ENCODE measurements around the gene CTIF.

The CTIF gene

DNA sequence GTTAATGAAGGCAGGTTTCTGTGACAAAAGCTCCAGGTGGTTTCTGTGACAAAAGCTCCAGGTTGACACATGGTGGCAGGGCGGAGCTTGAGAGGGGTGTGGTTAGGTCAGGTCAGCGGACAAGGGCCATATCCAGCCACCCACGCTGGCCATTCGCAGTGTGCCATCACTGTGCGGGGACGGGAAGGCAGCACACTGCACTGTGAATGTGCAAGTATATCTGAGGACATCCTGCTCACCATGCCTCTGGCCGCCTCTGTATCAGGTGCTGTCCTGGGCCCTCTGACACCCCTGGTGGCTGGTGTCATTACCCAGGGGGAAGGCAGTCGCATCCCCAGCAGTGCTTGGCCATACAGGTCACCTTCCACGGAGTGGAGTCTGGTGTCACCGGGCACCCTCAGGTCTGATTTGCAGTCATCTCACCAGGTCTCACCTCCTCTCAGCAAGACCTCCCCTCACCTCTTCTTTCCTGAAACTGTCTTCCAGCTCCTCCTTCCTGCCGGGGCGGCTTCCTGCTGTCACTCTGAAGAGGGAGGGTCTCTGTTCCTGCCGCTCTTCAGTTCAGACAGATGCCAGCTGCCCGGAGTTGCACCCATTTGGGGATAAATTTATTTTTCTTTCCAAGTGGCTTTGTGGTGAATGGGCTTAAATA lies 34.9 kb downstream of the CTIF start:
- DNase-seq: no peak

DNA sequence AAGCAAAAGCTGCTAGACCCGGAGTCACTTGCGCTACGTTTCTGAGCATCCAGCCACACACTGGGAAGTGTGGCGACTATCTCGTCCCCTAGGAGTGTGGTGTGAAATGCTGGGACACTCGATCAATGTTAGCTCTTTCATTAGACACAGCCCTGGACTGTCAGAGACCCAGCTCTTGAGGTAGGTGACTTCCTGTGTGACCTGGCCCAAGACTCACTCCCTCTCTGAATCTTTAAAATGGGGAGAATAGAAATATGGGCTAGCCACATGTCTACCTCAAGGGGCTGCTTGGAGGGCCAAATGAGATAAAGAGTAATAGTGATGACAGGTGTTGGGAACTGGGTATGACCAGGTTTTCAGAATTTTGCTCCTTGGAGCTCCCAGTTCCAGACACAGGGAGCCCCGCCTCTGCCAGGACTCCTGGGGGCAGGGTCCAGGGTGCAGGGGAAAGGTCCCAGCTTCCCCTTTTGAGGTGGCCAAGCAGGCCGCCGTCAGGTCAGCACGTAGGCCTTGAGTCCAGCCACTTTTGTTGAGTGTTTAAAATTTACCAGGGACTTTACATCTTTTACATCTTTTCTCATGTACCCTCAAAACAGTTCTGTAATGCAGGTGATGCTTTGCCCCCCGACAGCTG lies 36.0 kb downstream of the CTIF start:
- no peak for DNase-seq

DNA sequence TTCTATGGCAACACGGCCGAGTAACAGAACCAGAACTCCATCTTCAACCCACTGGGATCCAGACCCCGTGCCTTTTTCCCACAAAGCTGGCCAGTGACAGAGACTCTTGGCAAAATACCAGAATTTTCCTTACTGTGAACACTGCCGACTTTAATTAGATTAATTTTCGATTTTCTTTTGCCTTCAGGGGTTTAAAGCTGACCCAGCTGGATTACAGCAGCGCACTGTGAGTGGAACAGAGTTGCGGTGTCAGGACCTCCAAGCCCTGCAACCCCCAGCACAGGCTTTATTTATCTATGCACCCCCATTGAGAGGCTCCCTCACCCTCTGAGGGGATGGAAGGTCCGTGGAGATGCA lies 36.4 kb downstream of the CTIF start:
- DNase-seq: no peak

DNA sequence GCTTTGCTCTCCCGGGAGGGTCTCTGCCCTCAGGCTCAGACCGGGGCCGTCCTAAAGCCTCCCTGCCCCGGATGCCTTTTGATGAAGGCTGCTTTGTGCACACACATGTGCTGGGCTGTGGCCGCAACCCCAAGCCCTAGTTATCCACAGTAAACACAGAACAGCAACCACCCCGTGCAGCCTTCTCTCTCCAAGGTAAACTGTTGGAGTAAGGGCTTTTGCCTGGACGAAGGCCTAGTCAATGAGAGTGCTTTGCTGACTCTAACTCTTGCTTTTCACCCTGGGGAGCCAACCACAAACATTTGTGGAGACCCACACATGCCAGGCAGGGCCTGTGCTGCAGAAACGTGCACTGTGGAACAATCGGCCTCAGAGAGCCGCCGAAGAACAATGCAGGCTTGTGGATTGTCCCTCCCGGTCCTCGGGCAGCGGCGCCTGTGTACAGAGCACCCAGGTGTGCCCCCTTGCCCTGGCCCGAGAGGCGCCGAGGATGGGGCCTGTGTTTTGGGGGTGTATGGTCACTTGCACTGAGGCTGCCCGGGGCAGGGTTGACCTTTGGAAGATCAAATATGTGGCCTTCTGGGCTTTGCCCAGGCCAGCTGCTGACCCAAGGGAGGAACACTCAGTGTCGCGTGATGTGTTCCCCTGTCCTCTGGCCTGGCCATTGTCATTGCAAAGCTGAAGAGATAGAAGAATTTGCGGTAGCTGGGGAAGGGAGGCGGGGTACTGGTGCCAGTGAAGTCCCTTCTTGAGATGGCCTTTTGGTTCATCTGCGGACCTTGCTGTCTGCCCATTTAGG lies 37.0 kb downstream of the CTIF start:
- peak in 53 of 56 donors; percentile 25 to 95 (median 79) for DNase-seq

GRCh38 chr18:48576457-48576771 lies 37.6 kb downstream of the CTIF start:
- peak in 9 of 56 donors; percentile 40 to 76 (median 74) for DNase-seq

DNA sequence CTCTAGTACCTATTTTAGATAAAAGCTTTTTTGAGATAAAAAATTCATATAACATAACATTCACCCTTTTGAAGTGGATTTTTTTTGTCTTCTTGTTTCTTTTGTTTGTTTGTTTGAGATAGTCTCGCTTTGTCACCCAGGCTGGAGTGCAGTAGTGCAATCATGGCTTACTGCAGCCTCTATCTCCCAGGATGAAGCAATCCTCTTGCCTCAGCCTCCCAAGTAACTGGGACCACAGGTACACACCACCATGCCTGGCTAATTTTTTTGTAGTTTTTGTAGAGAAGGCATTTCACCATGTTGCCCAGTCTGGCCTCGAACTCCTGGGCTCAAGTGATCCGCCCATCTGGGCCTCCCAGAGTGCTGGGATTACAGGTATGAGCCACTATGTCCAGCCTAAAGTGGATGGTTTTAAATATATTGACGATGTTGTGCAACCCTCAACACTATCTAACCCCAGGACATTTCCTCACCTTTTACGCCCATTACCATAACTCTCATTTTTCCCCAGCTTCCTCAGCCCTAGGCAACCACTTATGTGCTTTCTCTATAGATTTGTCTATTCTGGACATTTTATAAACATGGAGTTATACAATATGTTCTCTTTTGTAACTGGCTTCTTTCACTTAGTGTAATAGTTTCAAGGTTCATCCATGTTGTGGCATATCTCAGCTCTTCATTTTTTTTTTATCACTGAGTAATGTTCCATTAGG lies 38.8 kb downstream of the CTIF start:
- DNase-seq: no peak

DNA sequence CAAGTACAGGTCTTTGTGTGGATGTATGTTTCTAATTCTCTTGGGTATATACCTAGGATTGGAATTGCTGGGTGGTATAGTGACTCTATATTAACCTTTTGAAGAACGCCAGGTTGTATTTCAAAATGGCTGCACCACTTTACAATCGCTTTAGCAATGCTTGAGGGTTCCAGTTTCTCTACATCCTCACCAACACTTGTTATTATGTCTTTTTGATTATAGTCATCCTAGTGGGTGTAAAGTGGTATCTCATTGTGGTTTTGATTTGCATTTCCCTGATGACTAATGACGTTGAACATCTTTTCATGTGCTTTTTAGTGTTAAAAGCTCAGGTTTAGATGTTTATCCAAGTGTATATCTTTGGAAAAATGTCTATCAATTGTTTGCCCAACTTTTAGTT lies 39.5 kb downstream of the CTIF start:
- DNase-seq: no peak

GRCh38 chr18:48580066-48580465 lies 41.2 kb downstream of the CTIF start:
- DNase-seq: no peak

- DNase-seq: peak in 13 of 56 donors; percentile 21 to 41 (median 32)
Observed at GRCh38 chr18:48580782-48581181, 42.0 kb downstream of the CTIF start.

DNA sequence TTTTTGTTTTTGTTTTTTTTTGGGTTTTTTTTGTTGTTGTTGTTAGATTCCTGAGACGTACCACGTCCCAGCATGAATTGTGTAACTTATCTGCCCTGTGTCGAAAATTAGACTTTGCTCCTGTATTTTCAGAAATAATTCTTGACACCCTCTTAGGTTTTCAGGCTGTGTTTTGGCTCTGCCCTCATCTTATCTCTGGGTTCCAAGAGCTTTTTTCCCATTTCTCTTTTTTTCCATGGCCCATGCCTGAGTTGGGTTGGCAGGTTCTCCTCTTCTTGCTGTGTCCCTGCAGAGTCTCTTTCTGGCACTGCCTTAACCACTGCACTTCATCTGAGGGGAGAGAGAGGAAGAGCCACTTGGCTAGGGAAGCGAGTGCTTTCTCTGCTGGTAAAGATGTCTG lies 42.4 kb downstream of the CTIF start:
- DNase-seq: no peak

DNA sequence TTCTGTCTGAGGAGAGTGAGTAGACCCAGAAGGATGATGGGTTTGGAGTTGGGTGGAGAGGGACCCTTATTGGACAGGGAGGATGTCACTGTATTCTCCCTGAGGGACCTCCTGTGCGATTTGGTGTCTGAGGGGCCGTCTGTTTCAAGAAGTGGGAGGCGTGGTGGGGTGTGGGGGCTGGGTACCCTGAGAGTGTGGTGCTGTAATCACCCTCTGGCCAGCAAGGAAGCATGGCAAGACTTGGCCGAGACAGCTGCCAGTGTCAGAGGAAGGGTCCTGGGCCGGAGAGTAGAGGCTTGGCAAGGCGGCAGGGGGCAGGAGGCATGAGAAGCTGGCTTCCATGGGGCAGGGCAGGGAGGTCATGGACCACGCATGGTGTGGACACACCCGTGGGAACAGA lies 43.1 kb downstream of the CTIF start:
- DNase-seq: no peak

- no peak for DNase-seq
Observed at GRCh38 chr18:48582946-48583345, 44.1 kb downstream of the CTIF start.

DNA sequence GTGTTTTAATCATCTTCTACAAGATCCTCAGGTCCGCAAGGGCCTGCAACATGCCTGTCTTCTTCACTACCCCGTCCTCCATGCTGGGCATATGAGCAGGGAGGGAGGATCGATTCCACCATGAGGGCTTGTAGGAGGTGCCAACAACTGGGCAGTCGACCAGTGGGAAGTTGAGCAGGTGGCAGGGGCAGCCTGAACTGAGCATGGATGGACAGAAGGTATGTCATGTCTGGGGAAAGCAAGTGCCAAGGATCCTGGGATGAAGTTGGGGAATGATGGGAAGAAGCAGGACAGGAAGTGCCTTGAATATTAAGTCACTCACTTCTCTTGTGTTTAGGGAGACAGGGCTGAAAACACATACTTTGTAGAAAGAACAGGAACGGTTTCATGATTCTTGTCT lies 44.7 kb downstream of the CTIF start:
- DNase-seq: no peak

DNA sequence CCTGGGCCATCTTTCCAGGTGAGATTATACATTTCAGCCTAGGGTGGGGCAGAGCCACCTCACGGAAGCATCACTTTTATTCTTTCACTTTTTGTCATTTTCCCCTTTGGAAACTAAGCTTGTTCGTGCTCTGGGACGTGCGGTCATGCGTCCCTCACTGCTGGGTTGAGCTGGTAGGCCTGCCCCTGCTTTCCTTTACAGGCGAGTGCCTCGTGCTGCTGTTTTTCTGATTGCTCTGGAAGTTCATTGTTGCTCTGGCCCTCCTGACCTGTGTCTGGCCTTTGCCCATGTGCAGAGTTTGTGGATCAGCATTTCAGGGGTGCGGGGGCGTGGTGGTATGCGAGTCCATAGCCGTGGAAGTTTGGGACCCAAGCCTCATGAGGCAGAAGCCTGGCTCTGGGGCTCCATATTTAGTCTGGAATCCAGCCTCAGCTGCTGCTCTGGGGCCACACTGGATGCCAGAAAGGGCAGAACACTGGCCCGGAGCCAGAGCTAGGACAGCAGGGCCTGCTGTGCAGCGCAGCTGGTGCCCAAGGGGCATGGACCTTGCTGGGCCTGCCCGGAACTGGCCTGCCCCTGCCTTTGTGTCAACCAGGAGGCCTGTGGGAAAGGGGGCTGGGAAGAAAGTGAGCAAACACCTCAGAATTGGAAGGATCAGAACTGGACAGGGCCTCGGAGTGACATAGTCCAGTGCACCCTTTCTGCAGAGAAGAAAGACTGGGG lies 51.1 kb downstream of the CTIF start:
- peak in 54 of 56 donors; percentile 23 to 88 (median 72) for DNase-seq

- no peak for DNase-seq
Observed at GRCh38 chr18:48590678-48591077, 51.8 kb downstream of the CTIF start.

DNA sequence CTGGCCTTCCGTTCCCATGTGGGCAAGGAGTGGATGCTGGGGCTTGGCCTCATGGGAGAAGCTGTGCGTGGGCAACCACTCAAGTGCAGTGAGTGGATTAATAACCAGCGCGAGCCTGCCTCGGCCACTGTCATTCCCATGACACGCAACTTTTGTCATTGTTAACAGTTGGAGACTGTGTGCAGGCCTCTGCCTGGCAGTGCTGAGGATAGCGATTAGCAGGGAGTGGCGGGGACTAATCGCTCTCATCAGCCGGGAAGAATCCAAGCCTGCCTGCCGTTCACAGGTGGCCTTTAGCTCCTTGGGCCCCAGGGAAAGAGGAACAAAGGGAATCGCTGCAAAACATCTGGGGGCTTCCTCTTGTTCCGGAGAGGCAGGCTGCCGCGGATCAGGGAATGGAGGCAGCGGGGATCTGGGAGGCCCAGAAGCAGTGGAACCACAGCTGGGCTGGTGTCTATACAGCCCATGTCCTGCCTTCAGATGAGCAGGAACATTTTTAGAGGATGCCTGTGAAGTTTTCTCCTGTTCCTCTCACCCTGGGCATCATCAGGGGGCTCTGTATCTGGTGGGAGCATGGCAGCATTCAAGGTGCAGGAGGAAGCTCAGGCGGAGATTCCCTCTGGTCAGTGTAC lies 53.8 kb downstream of the CTIF start:
- DNase-seq: peak in 25 of 56 donors; percentile 20 to 71 (median 40)

DNA sequence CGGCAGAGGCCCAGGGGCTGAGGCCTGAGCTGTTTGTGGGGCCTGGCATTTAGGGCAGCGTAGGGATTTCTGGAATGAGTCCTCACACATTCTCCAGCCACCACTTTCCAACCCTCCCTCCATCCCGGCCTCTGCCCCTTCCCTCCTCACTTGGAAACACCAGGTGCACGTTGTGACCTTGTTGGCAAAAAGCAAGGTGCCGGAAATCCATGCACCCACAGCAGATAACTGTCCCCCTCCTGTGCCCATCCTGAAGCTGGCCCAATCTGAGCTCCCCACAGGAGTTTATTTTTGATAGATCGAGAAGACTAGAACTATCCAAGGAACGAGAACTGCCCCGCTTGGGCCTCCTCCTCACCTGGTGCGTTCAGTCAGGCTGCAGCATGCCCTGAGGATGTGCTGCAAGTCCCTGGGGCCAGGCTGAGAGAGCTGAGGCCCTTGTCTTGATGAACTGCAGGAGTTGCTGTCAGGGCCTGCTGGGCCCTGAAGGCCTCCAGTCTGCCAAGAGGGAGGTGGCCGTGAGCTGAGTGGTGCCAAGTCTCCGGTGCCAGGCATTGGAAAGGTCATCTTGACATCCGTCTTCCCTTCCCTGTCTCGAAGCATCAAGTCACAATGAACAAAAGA lies 55.8 kb downstream of the CTIF start:
- no peak for DNase-seq

DNA sequence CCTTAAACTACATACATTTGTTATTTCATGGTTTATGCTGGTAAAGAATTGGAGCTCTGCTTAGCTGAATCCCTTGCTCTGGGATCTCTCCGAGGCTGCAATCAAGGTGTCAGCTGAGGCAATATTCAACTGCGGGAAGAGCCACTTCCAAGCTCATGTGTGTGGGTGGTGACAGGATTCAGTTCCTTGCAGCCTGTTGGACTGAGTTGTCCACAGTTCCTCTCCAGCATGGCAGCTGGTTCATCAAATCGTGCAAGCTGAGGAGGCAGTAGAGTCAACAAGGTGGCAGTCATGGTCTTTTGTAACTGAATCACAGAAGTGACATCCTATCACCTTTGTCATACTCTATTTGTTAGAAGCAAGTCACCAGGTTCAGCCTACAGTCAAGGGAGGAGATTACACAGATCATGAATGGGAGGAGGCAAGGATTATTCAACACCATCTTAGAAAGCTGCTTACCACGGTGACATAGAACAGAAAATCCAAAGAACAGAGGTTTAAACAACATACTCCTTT lies 56.9 kb downstream of the CTIF start:
- DNase-seq: peak in 1 of 56 donors; percentile 29

GRCh38 chr18:48597110-48597509 lies 58.3 kb downstream of the CTIF start:
- DNase-seq: no peak

GRCh38 chr18:48597671-48598070 lies 58.8 kb downstream of the CTIF start:
- peak in 2 of 56 donors; percentile 13 to 24 for DNase-seq
